Measurements from ENCODE around the gene NOS1AP.

NOS1AP gene

GRCh38 chr1:162212713-162213112, 143.2 kb downstream of the NOS1AP start:
- ChIA-PET POLR2A (no interaction called here), CTCF (interaction anchor here (1.1 to 1.2 kb wide), 2 partner anchors 9 to 11 kb away, joined by 3 to 4 read pairs; no protein-coding TSS in a partner anchor)
- DNase-seq (ENCODE audit: extremely low spot score): no peak
- TF ChIP-seq CTCF (IDR thresholded peaks at IDR 0.05; ENCODE audit: control extremely low read depth, extremely low read depth, low read depth, missing control alignments): no peak

- ChIA-PET CTCF (interaction anchor here (1.1 to 1.2 kb wide), 2 partner anchors 9 to 11 kb away, joined by 3 to 4 read pairs; no protein-coding TSS in a partner anchor), POLR2A (no interaction called here)
- no peak for TF ChIP-seq CTCF (IDR thresholded peaks at IDR 0.05; ENCODE audit: control extremely low read depth, extremely low read depth, low read depth, missing control alignments)
- no peak for DNase-seq (ENCODE audit: extremely low spot score)
These were observed 143.9 kb downstream of the NOS1AP start for GRCh38 chr1:162213281-162213912.

DNA sequence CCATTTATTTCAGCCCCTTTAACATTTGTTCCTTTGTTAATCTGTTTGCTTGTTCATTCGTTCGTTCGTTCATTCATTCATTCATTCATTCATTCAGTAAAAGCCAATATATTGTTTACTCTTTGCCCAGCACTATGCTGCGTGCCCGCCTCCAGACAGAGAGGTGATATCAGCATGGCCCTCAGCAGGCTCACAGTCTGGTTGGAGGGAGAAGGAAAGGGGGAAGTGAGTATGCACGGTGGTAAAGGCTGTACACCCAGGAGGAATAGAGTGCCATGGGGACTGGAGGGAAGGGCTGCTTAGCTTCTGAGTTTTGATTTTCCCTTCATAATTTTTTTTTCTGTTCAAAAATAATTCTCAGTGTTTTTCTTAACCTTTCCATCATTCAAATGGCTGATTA, 144.7 kb downstream of the NOS1AP start:
- ChIA-PET CTCF (no interaction called here), POLR2A (no interaction called here)
- DNase-seq (ENCODE audit: extremely low spot score): no peak
- TF ChIP-seq CTCF (IDR thresholded peaks at IDR 0.05; ENCODE audit: control extremely low read depth, extremely low read depth, low read depth, missing control alignments): no peak

DNA sequence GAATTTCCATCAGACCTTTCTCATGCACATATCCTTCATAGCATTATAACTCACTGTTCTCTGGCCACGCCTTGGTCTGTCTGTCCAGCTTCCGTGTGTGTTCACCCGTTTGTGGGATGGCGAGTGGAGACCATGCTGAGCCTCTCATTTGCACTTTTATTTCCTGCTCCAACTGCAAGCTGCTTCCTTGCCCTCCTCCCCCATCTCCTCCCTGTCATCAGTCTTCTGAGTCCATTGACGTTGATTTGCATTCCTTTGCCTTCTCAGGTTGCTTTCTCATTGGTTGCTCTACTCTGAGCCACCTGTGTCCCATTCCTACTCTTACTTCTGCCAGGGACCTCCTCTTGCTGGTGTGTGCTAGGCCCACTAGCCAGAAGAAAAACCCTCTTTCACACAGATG, 146.4 kb downstream of the NOS1AP start:
- POLR2A ChIA-PET: no interaction called here
- no peak for DNase-seq (ENCODE audit: extremely low spot score)
- no peak for TF ChIP-seq CTCF (IDR thresholded peaks at IDR 0.05; ENCODE audit: control extremely low read depth, extremely low read depth, low read depth, missing control alignments)
- CTCF ChIA-PET: no interaction called here

DNA sequence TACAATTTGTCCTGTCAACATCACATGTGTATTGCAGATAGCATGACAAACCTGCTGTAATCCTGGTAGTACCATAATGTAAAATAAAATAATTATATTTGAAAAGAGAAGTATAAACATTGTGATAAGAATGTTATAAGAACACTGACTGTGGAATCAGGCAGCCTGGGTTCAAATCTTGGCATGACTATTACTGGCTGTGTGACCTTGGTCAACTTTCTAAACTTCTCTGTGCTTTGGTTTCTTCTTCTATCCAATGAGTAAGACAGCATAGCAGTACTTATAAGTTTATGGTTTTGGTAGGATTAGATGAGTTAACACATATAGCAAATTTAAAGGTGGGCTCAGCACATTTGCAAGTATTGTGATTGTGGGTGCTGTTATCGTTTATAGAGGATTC, 147.1 kb downstream of the NOS1AP start:
- ChIA-PET POLR2A (no interaction called here), CTCF (interaction anchor here (0.7 to 1.4 kb wide), 2 partner anchors 9 to 22 kb away, joined by 3 read pairs; no protein-coding TSS in a partner anchor)
- DNase-seq (ENCODE audit: extremely low spot score): no peak
- TF ChIP-seq CTCF (IDR thresholded peaks at IDR 0.05; ENCODE audit: control extremely low read depth, extremely low read depth, low read depth, missing control alignments): no peak

DNA sequence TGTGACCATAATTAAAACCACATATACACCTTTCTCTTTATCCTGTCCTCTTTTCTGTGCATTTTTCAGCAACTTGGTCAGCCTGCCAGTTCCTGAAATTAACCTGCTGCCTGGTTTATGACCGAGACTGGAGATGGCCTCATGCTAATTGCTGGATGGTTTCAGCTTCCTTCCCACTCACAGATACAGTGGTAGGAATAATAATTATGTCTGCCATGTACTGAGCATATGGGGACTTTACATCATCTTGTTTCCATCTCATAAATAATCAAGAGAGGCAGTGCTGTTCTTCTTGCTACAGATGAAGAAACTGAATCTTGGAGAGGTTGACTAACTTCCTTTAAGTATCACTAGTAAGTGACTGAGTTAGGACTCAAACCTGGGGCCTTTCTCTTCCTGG, 148.2 kb downstream of the NOS1AP start:
- POLR2A ChIA-PET: no interaction called here
- CTCF ChIA-PET: interaction anchor here (1.4 kb wide), 1 partner anchor 8 kb away, joined by 3 read pairs; no protein-coding TSS in a partner anchor
- no peak for TF ChIP-seq CTCF (IDR thresholded peaks at IDR 0.05; ENCODE audit: control extremely low read depth, extremely low read depth, low read depth, missing control alignments)
- DNase-seq (ENCODE audit: extremely low spot score): no peak
